HG03097 (cell line): ENCODE results near the gene SYT7.

Experiments used
- ATAC-seq: cut with Tn5 transposase; IDR thresholded peaks from one replicate; pipeline ENCODE4 v1.9.1; 2021; ENCODE audit not compliant: unreplicated experiment, low FRiP score

SYT7 gene

DNA sequence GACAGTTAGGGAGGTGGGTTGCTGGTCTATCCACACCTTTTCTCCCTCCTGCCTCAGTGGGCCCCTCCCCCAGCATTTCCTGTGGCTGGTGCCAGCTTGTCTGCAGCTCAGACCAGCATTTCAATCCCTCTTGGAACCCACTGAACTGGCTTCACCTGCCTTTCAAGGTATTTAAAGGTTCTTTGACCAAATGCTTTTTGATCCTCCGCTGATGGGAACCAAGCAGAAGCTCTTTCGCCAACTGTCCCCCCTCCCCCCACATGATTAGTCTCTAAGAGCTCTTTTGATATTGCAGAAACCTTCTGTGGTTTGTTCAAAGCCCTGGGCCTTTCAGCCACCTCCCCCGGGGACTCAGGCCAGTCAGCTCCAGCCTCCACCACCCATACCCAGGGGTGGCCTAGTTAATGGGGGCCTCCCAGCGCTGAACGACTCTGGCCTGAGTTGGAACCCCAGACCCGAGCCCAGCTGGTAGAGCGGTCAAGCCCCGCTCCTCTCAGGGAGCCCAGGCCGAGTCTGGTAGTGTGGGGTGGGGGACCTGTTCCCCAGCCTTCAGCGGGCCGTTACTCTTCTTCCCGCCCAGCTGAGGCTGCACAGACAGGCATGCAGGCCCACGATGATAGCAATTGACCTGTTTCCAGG is 6.0 kb upstream of the SYT7 start:
- ATAC-seq = no peak

DNA sequence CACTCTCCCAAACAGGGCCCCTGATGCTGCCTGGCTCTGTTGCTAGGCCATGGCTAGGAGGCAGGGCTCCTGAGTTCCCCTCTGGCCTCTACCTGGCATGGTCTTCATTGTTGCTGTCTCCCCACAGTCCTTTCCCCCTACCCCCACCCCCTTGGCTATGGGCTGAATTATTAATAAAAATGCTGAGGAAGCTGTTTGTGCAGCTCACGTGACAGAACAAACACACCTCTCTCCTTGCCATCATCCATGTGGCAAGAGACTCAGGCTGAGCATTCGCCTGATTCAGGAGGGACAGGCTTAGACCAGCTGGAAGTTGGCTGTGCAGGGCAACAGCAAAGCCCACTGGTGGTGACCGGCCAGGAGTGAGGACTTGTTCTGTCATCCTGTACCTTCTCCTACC is 4.2 kb upstream of the SYT7 start:
- ATAC-seq = no peak

GRCh38 chr11:61581931-61582330 is 1.1 kb upstream of the SYT7 start:
- ATAC-seq = no peak

DNA sequence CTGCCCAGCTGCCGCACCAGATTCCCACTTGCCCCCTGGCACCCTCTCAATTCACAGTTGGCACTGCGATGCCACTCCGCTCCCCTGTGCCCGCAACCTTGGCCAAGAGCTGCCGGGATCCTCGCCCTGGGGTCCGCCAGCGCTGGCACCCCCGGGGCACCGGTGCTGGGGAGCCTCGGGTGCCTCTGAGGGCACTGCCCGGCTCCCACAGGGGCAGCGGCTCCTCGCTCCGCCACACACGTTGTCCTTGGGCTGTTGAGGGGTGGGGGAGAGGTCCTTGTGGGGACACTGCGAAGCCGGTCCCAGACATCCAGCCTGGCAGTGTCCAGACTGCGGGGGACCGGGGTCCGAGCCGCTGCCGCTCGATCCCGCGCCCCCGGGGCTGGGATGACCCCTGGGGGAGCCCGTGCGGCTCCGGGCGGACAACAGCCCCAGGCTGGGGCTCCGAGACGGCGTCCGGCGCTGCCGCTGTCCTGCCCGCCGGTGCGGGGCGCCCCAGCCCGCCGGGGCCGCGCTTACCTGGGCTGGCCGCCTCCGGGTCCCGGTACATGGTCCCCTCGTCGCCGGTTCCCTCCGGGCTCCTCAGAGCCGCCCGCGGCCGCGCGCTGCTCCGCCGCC is 496 bp downstream of the SYT7 start:
- no peak for ATAC-seq

GRCh38 chr11:61579676-61580270 is 1.1 kb downstream of the SYT7 start:
- ATAC-seq = no peak

GRCh38 chr11:61578819-61579675 is 1.8 kb downstream of the SYT7 start:
- no peak for ATAC-seq

DNA sequence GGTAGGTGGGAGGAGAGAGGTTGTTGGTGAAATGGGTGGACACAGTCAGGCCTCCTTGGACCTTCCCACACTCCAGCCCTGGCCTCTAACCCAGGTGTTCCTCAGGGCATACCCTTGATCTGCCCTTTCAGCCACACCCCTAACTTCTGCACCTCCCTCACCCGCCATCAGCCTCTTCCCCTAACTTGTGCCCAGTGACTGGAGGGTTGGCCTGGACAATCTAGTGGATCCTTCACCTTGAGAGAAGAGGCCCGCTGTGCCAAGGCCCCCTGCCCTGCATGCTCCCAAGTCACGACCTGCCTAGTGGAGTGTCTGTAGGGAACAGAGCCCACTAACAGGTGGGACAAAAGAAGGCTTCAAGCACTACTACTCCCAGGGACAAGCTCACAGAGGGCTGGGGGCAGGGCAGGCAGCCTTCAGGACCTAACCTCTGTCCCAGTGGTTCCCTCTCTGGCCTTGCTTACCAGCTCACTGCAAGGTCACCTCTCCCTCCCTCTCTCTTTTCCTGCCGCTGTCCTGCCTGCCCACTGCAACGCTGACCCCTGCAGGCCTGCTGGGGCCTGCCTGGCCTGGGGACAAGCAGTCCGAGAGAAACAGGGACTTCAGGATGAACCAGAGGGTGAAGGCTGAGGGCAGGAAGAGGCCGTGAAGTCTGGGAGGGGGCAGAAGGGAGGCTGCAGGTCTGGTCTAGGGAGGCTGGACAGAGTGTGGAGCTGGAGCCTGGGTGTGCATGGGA is 3.3 kb downstream of the SYT7 start:
- no peak for ATAC-seq

DNA sequence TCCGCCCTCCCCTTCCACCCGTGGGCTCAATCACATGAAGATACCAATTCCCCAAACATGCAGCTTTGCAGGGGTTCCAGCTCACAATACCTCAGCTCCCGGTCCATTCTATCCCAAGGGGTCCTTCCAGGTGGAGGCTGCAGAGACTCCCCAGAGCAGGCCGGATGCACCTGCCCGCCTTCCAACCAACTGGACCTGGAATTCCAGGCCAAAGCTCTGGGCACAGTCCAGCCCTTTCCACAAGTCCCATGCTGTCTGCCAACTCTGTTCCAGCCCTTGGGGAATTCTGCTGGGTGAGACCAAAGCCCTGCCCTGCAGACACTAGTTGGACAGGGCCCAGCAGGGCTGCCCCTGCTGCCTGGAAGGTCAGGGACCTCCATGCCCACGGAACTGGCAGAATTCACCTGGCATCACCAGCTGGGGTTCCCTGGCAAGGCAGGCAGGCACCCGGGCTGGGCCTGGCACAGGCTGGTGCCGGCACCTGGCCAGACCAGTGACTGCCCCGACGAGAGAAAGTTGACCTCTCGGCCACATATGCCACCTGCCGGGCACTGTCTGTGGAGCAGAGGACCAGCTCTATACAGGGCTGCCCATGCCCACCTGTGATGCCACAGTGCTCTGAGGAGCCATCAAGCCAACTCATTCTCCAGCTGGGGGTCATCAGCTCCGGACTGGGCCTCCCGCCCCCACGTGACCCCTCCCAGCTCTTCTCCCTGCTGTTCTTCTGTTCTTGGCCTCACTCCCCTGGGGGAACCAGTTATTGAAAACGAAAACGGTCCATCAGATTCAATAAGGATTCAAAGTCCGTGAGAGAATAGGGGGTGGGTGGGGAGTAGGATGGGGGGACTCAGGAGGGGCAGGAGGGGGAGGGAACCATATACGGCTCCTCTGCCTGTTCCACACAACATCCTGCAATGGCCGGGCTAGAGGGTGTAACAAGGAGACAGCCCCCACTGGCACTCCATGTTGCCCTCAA is 4.7 kb downstream of the SYT7 start:
- ATAC-seq = no peak

GRCh38 chr11:61574611-61575010 is 6.3 kb downstream of the SYT7 start:
- no peak for ATAC-seq

DNA sequence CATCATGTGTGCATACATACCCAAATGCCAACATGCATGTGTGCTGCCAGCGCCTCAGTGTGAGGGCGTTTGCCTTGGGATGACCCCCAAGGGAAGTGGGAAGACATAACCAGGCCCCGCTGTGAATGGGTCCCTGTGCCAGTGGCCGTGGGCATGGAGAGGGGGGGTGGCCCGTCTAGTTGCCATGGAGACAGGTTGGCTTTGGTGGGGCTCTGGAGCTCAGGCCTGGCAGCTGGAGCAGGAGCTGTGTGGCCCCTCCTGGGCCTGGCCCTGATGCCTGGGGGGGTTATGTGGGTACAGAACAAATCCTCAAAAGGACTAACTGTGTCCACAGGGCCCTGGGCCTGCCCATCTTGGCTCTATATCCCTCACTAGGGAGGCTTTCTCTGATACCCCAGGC is 8.0 kb downstream of the SYT7 start:
- no peak for ATAC-seq

DNA sequence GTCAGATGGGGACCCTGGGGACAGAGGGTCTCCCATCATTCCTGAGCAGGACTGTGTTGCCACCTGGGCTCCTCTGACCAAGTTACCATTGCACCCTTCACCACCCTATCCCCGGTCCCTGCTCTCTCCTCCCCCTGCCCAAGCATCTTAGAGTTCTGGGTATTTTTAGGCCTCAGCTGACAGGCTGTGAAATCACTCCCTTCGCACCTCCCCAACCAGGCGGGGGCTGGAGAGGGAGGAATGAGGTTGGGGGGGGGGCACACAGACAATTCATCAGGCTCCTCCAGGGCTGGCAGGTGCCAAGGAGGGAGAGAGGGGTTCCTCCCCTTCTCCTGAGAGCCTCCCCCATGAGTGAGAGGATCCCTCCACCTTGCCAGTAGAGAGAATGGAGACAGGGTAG is 9.0 kb downstream of the SYT7 start:
- no peak for ATAC-seq

DNA sequence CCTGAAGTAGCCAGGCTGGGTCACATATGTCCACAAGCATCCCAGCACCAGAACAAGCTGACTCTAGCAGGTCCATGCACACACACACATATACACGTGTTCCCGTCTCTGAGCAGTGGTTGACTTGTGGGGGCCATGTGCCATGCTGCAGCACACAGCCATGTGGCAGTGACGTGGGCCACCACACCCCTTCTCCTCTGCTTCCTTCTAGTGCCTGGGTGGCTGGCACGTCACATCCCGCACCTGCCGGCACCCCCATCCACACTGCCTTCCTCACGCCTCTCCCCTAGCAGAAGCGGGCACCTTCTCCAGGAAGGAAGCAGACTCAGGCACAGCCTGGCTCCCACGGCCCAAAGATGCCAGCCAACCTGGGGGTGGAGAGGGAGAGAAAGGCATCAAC is 9.5 kb downstream of the SYT7 start:
- ATAC-seq = no peak

GRCh38 chr11:61569701-61570100 is 11.2 kb downstream of the SYT7 start:
- ATAC-seq = no peak

DNA sequence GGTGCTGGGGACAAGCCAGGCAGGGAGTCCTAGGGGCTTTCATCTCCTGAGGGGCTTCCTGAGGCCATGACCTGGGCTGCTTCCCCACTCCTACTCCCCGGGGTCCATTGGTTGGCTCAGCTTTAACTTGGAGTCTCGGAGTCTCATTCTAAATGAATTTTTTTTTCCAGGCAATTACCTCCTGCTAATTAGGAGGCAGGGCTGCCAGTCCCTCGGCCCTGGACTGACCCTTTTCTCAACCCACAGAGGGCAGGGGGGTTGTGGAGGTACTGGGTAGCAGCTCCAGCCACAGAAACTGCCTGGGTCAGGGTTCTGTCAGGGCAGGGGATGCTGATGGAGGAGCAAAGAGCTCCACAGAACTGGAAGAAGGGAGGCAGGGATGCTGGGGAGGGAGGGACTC is 11.9 kb downstream of the SYT7 start:
- no peak for ATAC-seq

DNA sequence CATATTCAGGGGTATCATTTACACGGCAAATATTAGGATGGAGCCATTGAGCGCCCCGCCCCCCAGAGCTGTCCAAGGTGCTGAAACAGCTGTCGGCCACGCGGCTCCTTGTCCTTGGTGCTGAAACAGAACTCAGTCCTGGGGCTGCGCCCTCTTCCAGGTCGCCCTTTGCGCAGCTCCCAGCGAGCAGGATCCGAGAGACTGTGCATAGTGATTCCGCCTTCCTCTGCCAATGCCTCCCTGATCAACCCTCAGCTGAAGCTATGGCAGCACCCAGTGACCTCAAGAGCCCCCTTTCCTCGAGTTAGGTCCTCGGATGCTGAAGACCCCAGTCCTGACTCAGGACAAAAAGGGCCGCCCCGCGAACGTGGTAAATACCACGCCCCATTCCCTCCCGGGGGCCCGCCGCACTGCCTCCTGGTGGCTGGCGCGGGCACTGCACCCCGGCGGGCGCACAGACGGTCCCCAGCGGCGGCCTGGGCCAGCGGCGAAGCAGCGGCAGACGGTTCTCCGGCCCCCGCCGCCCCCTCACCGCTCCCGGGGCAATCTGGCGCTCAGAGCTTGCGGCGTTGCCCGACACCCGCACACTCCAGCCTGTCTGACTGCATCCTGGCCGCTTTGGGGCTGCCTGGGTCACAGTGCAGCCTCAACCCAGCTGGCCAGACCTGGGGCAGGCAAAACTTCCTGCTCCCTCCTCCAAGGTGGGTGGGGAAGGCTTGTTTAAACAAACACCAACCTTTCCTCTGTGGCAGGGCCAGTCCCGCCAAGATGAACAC is 13.4 kb downstream of the SYT7 start:
- ATAC-seq = no peak

DNA sequence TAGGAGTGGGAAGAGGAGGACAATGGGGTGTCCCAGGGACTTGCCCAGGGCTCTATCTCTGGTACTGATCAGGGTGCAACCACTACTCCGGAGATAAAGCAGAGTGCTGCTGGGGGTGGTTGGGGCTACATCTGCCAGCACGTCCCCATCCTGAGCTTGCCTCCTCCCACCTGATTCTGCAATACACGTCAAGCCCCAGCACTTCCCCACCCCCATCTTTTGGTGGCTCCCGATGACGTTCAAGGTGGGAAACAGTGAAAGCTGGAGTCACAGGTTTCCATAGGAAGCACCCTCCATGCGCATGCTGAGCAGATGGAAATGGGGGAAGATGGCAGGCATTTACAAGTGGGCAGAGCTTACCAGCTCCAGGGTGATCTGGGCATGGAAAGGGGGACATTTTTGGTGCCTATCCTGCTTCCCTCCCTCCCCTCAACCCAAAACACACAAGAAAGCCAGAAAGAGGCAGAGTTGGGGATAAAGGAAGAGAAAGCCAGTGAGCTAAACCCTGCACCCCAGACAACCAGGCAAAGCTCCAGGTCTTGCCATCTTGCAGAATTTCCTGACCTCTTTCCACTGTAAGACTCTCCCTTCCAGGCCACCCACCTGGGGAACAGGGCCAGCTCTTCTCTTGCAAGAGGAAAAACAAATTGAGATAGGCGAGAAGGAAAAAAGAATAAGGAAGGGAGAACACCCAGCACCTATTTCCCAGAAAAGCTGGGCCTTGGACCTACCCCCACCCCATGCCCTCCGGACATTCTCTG is 15.8 kb downstream of the SYT7 start:
- ATAC-seq = no peak

DNA sequence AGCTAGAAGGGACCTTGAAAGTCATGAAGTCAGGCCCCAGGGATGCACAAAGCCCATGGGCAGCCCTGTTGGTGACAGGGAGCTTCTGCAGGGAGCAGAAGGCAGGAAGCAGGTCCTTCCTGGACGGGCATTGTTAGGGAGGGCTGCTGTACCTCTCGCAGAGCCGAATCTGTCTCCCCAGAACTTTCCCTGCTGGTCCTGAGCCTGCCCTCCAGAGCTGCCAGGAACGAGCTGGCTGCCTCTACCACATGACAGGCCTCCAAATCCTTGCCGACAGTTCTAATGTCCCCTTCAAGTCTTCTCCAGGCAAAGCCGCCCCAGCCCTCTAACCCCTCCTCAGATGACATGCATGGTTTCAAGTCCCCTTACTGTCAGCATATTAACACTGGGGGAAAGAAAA is 20.1 kb downstream of the SYT7 start:
- ATAC-seq = no peak

DNA sequence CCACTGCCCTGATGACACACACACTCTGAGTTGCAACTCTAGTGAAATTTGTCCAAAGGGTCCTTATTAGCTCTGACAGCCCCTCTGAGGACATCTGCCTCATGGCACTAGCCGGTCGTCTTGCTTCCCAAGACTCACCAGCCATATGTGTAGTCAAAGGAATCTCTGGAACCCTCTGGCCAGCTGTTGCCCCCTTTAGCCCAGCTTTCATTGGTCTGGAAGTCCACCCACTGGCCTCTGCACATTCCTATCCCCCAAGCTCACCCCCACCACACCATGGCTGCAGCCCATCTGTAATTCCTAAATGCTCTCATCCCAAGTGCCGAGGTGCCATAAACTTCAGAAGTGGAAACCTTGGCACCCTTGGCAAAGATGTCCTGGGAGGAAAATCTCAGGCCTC is 24.3 kb downstream of the SYT7 start:
- ATAC-seq = no peak
